ENCODE measurements around the gene TRIM17. TPM values are rescaled to one million over a fixed set of nuclear protein-coding genes. Genes with fewer than 3 reads are reported as not detected.

The TRIM17 gene
- total and polyA plus RNA-seq, 2 of the 13 experiments (the other 11 are each of a cell fraction or from before 2014, with no cell fraction given): 0.32 to 0.64 TPM

GRCh38 chr1:228408041-228408868, 8.4 kb downstream of the TRIM17 start (continued):
- TF ChIP-seq, protein P1, sequence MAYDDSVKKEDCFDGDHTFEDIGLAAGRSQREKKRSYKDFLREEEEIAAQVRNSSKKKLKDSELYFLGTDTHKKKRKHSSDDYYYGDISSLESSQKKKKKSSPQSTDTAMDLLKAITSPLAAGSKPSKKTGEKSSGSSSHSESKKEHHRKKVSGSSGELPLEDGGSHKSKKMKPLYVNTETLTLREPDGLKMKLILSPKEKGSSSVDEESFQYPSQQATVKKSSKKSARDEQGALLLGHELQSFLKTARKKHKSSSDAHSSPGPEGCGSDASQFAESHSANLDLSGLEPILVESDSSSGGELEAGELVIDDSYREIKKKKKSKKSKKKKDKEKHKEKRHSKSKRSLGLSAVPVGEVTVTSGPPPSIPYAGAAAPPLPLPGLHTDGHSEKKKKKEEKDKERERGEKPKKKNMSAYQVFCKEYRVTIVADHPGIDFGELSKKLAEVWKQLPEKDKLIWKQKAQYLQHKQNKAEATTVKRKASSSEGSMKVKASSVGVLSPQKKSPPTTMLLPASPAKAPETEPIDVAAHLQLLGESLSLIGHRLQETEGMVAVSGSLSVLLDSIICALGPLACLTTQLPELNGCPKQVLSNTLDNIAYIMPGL (CRISPR knock-in tag; IDR thresholded peaks at IDR 0.05; ENCODE audit: borderline replicate concordance in 1 of 2, low read depth in 1 of 2): no peak
- no peak for TF ChIP-seq ZNF367 (CRISPR knock-in tag; IDR thresholded peaks at IDR 0.05; ENCODE audit: borderline replicate concordance)
- TF ChIP-seq U2AF2 (IDR thresholded peaks at IDR 0.05; ENCODE audit: low read depth, low read length): no peak
- no peak for TF ChIP-seq ZNF335 (CRISPR knock-in tag; IDR thresholded peaks at IDR 0.05)
- no peak for TF ChIP-seq KDM4B (CRISPR knock-in tag; IDR thresholded peaks at IDR 0.05)
- no peak for TF ChIP-seq ZNF720 (CRISPR knock-in tag; IDR thresholded peaks at IDR 0.05)
- no peak for TF ChIP-seq NFIB (CRISPR knock-in tag; IDR thresholded peaks at IDR 0.05; ENCODE audit: borderline replicate concordance)
- TF ChIP-seq FOXK1 (CRISPR knock-in tag; IDR thresholded peaks at IDR 0.05; ENCODE audit: borderline replicate concordance, low read depth): no peak
- no peak for TF ChIP-seq NCOA2 (CRISPR knock-in tag; IDR thresholded peaks at IDR 0.05)
- TF ChIP-seq, protein P2, sequence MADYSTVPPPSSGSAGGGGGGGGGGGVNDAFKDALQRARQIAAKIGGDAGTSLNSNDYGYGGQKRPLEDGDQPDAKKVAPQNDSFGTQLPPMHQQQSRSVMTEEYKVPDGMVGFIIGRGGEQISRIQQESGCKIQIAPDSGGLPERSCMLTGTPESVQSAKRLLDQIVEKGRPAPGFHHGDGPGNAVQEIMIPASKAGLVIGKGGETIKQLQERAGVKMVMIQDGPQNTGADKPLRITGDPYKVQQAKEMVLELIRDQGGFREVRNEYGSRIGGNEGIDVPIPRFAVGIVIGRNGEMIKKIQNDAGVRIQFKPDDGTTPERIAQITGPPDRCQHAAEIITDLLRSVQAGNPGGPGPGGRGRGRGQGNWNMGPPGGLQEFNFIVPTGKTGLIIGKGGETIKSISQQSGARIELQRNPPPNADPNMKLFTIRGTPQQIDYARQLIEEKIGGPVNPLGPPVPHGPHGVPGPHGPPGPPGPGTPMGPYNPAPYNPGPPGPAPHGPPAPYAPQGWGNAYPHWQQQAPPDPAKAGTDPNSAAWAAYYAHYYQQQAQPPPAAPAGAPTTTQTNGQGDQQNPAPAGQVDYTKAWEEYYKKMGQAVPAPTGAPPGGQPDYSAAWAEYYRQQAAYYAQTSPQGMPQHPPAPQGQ (CRISPR knock-in tag; IDR thresholded peaks at IDR 0.05; ENCODE audit: borderline replicate concordance): no peak
- no peak for TF ChIP-seq SSRP1 (CRISPR knock-in tag; IDR thresholded peaks at IDR 0.05)
- TF ChIP-seq ZSCAN22 (CRISPR knock-in tag; IDR thresholded peaks at IDR 0.05): no peak
- no peak for TF ChIP-seq JARID2 (CRISPR knock-in tag; IDR thresholded peaks at IDR 0.05; ENCODE audit: insufficient replicate concordance)
